ENCODE results near the gene PIGC. TPM values are rescaled to one million over a fixed set of nuclear protein-coding genes. Genes with fewer than 3 reads are reported as not detected.

Gene PIGC
- total and polyA plus RNA-seq, 2 donors (not counting 3 experiments of a cell fraction or from before 2014, with no cell fraction given) = 16.1 to 25.8 TPM

GRCh38 chr1:172391976-172392375 is 51.9 kb downstream of the PIGC start:
- dilution Hi-C loops (cut with MboI; ENCODE audit: extremely low pct_ligation_motif_present, low sequenced_read_pairs) (no loop called here), intact Hi-C loops (cut with micrococcal nuclease) (loop anchor here (1.0 kb wide), 1 partner anchor 33 kb away; no protein-coding TSS in a partner anchor)
- Histone ChIP-seq H3K9me3 (replicated peaks; ENCODE audit: control insufficient read depth, insufficient read depth, low read length) (no peaks in the 10 kb centered on the region), H3K27me3 (ENCODE audit: control insufficient read depth in 2 of 2, insufficient read depth in 2 of 2, low read length in 2 of 2) (no peaks in the 10 kb centered on the region), H3K27ac (ENCODE audit: insufficient read depth, low read depth, low read length) (no peak overlapping the region), H3K4me2 (ENCODE audit: insufficient read depth, low read length) (no peak overlapping the region), H3K9ac (replicated peaks; ENCODE audit: extremely low read depth, insufficient read depth, low read length) (no peak overlapping the region), H4K20me1 (replicated peaks; ENCODE audit: control insufficient read depth, extremely low read depth, insufficient read depth, low read length) (no peaks in the 10 kb centered on the region), H3K79me2 (ENCODE audit: control insufficient read depth, insufficient read depth, low read length) (no peaks in the 10 kb centered on the region), H2AFZ (ENCODE audit: low read depth, low read length) (no peak overlapping the region), H3K4me3 (replicated peaks in 1 of 3; ENCODE audit: insufficient read depth in 1 of 3, low read depth in 1 of 3, low read length in 3 of 3) (no peak overlapping the region), H3K4me1 (ENCODE audit: control insufficient read depth, extremely low read depth, insufficient read depth, low read length) (peaks cover 9% of the 10 kb centered on the region), H3K9me1 (replicated peaks; ENCODE audit: control insufficient read depth, extremely low read depth, insufficient read depth, low read length) (no peaks in the 10 kb centered on the region), H3K36me3 (ENCODE audit: control insufficient read depth in 2 of 2, extremely low read depth in 1 of 2, insufficient read depth in 2 of 2, low read length in 2 of 2) (no peaks in the 10 kb centered on the region)
- POLR2A ChIA-PET = no interaction called here
- no peak for FAIRE-seq
- TF ChIP-seq EZH2 (IDR thresholded peaks at IDR 0.05; ENCODE audit: borderline replicate concordance, low read depth, low read length, severe bottlenecking) (no peak), POLR2AphosphoS5 (IDR thresholded peaks at IDR 0.05; ENCODE audit: insufficient read depth, low read depth, low read length) (no peak), CTCF (IDR thresholded peaks at IDR 0.05; ENCODE audit: extremely low read depth in 1 of 2, insufficient read depth in 1 of 2, low read depth in 1 of 2, low read length in 2 of 2) (no peak), FOS (IDR thresholded peaks at IDR 0.05; ENCODE audit: borderline replicate concordance, insufficient read depth, low read length) (no peak), MYC (IDR thresholded peaks at IDR 0.05; ENCODE audit: low read depth, low read length) (no peak), JUN (IDR thresholded peaks at IDR 0.05; ENCODE audit: borderline replicate concordance, insufficient read depth, insufficient read length, low read depth) (no peak), GATA2 (IDR thresholded peaks at IDR 0.05; ENCODE audit: insufficient read depth, insufficient read length, low read depth, low read length) (no peak), POLR2A (IDR thresholded peaks at IDR 0.05; ENCODE audit: low read depth, low read length) (no peak)
- TF ChIP-seq, protein P1, sequence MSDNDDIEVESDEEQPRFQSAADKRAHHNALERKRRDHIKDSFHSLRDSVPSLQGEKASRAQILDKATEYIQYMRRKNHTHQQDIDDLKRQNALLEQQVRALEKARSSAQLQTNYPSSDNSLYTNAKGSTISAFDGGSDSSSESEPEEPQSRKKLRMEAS (IDR thresholded peaks at IDR 0.05; ENCODE audit: insufficient read depth, insufficient read length) = no peak
- DNase-seq (ENCODE audit: low read depth, low spot score) = no peak
- BruUV-seq (replicated peaks) = no TSS peak
- CTCF ChIA-PET = interaction anchor here (0.6 to 3.3 kb wide), 3 partner anchors 12 to 389 kb away, joined by 3 to 10 read pairs (median 7); no protein-coding TSS in a partner anchor

Other genes starting within 250 kb of the PIGC start
- not detected in 2 replicates for gene C1orf105, start 23.4 kb downstream of the PIGC start, total RNA-seq
- gene C1orf105, start 23.4 kb downstream of the PIGC start, polyA plus RNA-seq = not detected in 2 replicates
- gene SUCO, start 89.1 kb upstream of the PIGC start, total RNA-seq = 26.6 and 27.2 TPM in 2 replicates
- gene SUCO, start 89.1 kb upstream of the PIGC start, polyA plus RNA-seq = 4.0 and 5.1 TPM in 2 replicates
- gene FASLG, start 215.0 kb upstream of the PIGC start, total RNA-seq = not detected in 2 replicates
- gene FASLG, start 215.0 kb upstream of the PIGC start, polyA plus RNA-seq = not detected in 2 replicates